ENCODE results near the gene HSPA1A. TPM values are rescaled to one million over a fixed set of nuclear protein-coding genes. Genes with fewer than 3 reads are reported as not detected.

HSPA1A gene
- 10 to 100 TPM; 68.5 to 69.9 TPM for total RNA-seq

DNA sequence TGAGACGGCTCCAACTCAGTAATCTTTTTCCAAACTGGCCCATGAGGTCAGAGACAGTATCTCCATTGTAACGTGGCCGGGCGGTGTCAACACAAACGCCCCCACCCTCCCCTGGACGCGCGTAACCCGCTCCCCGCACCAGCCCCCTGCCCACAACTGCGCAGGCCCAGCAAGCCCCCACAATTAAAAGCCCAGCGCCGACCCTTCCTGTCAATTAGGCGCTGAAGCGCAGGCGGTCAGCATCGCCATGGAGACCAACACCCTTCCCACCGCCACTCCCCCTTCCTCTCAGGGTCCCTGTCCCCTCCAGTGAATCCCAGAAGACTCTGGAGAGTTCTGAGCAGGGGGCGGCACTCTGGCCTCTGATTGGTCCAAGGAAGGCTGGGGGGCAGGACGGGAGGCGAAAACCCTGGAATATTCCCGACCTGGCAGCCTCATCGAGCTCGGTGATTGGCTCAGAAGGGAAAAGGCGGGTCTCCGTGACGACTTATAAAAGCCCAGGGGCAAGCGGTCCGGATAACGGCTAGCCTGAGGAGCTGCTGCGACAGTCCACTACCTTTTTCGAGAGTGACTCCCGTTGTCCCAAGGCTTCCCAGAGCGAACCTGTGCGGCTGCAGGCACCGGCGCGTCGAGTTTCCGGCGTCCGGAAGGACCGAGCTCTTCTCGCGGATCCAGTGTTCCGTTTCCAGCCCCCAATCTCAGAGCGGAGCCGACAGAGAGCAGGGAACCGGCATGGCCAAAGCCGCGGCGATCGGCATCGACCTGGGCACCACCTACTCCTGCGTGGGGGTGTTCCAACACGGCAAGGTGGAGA, at the start of gene HSPA1A, which contains the start of gene HSPA1L:
HSPA1A (plus strand) TSS at position 519 of the 814 bp plus-strand sequence; CDS start at position 733, 214 bp downstream.
HSPA1L (minus strand) TSS at position 259 of the 814 bp plus-strand sequence. CDS start 3,311 bp downstream, outside the sequence.
- peaks cover 4% of the 10 kb centered on the region for H3K36me3 Mint-ChIP-seq
- H3K9me3 Mint-ChIP-seq: no peaks in the 10 kb centered on the region
- peak within 1 kb of the TSS; percentile 95 for H3K27ac Mint-ChIP-seq
- ChIA-PET POLR2A (interaction anchor here (0.7 to 3.9 kb wide), 5 partner anchors 9 to 162 kb away, joined by 3 to 26 read pairs (median 5); partner anchors contain the start of genes BAG6, HSPA1B, LSM2 and VARS1), CTCF (interaction anchor here (0.6 to 1.4 kb wide), 10 partner anchors 9 to 1128 kb away, joined by 3 to 8 read pairs (median 4); partner anchors contain the start of genes HSPA1B, LSM2 and VARS1)
- no peaks in the 10 kb centered on the region for H3K27me3 Mint-ChIP-seq
- DNase-seq: peak; percentile 82
- peak within 1 kb of the TSS; percentile 85 for H3K4me3 Mint-ChIP-seq
- intact Hi-C loops (cut with micrococcal nuclease): loop anchor here (2.0 kb wide), 1 partner anchor 20 kb away; no protein-coding TSS in a partner anchor
- H3K4me1 Mint-ChIP-seq (ENCODE audit: low read depth): peaks cover 57% of the 10 kb centered on the region

DNA sequence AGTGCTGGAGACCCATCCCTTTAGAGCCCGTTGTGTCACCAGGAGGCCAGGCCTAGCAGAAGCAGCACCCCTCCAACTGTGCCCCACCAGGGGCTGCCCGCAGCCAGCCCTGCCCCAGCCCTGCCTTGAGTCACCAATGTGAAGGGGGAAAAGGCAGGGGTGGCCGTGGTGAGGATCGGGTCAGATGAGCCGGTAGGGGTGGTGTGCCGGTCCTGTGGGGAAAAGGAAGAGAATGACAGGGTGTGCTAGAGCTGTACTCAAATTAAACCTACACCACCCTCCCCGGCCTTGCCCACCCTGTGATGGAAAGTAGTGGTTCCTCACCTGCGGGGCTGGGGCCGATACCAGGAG, 49.8 kb upstream of the HSPA1A start:
- H3K4me1 Mint-ChIP-seq (ENCODE audit: low read depth): peaks cover 4% of the 10 kb centered on the region
- H3K27me3 Mint-ChIP-seq: no peaks in the 10 kb centered on the region
- no peak overlapping the region for H3K4me3 Mint-ChIP-seq
- POLR2A ChIA-PET: no interaction called here
- CTCF ChIA-PET: no interaction called here
- peaks cover 28% of the 10 kb centered on the region for H3K36me3 Mint-ChIP-seq
- H3K9me3 Mint-ChIP-seq: no peaks in the 10 kb centered on the region
- intact Hi-C loops (cut with micrococcal nuclease): no loop called here
- DNase-seq: no peak
- no peak overlapping the region for H3K27ac Mint-ChIP-seq

DNA sequence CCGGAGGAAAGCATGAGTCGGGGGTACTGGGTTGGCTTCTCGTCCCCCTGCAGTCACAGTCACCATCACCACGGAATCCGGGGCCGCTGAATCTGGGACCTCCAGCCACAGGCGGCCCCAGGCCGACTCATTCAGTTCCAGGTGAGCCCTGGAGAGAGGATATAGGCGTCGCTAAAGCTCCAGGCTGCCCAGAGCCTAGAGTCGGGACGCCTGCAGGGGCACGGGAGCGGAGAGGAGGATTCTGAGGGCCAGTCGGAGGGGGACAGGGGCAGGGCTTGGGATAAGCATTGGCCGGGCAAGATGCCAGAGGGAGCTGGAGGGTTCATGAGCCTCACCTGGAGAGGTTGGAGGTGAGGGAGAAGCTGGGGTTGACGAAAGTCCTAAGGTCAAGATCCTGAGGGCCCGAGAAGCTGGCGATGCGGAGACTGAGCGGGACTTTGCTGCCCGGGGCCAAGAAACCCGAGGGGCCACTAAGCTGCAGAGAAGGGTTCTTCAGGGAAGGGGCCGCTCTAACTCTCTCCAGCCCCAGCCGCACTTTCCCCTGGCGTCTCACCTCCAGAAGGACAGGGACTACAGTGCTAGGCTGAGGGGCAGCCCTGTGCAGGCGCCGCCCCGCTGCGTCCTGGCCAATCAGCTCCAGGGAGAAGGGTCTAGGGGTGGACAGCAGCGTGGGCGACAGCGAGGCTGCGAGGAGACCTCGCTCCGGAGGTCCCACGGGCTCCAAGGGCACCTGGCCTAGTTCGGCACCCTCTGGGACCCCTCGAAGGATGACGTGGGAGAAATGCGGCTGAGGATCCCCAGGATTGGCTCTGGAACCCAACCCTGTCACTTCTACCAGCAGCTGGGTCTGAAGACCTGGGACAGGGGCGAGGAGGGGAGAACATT, 49.2 kb upstream of the HSPA1A start:
- Mint-ChIP-seq H3K27ac (no peak overlapping the region), H3K9me3 (no peaks in the 10 kb centered on the region), H3K4me3 (no peak overlapping the region), H3K36me3 (peaks cover 22% of the 10 kb centered on the region), H3K27me3 (no peaks in the 10 kb centered on the region), H3K4me1 (ENCODE audit: low read depth) (peaks cover 5% of the 10 kb centered on the region)
- intact Hi-C loops (cut with micrococcal nuclease): no loop called here
- DNase-seq: no peak
- ChIA-PET CTCF (no interaction called here), POLR2A (no interaction called here)

DNA sequence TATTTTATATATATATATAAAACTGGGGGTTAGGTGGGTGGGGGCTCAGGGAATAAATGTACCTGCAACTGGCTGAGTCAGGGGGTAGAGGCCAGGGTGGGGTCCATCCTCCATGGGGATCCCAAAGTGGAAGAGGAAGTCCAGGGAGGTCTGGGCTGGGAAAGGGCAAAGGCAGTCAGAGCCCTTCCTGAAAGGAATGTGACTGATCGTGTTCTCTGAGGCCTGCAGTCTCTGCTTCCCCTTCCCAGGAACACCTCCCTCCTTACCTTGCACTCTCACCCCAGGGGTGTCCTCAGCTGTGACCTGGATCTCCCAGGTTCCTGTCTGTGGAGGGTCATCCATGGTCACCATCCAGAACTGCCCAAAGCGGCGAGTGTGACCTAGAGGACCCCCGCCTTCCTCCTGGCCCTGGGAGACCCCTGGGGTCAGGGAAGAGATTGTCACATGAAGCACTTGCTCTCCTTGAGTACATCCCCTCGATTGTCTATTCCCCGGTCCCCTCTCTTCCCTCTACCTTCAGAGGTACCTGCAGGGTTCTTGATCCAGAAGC, 48.2 kb upstream of the HSPA1A start:
- CTCF ChIA-PET: no interaction called here
- no peak overlapping the region for H3K4me3 Mint-ChIP-seq
- H3K4me1 Mint-ChIP-seq (ENCODE audit: low read depth): peaks cover 13% of the 10 kb centered on the region
- no peak for DNase-seq
- H3K27ac Mint-ChIP-seq: no peak overlapping the region
- intact Hi-C loops (cut with micrococcal nuclease): no loop called here
- H3K27me3 Mint-ChIP-seq: no peaks in the 10 kb centered on the region
- no peaks in the 10 kb centered on the region for H3K9me3 Mint-ChIP-seq
- peaks cover 13% of the 10 kb centered on the region for H3K36me3 Mint-ChIP-seq
- POLR2A ChIA-PET: no interaction called here

DNA sequence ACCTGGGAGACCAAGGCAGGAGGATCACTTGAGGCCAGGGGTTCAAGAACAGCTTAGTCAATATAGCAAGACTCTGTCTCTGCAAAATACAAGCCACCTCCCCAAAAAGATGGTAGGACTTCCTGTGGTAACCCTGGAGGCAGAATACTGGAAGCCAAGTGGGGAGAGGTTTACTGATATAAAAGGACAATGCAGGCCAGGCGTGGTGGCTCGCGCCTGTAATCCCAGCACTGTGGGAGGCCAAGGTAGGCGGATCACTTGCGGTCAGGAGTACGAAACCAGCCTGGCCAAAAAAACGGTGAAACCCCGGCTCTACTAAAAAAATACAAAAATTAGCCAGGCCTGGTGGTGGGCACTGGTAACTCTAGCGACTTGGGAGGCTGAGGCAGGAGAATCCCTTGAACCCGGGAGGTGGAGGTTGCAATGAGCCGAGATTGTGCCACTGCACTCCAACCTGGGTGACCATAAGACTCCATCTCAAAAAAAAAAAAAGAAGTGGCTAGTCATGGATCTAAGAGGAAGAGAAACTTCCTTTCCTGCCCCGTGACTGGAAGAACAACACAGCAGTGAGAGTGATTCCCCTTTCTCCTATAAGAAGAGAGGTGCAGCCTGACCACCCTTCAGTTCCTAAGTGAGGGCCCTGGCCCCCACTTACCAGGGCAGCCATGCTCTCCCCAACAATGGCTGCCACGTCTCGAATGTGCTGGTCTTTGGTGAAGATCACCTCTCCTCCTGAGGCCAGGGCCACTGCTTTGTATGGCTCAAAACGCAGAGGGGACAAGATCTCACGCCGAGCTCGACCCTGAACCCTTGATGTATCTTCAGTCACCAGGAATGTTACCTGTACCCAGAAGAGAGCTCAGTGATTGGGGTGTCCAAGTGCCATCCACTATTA, 46.7 kb upstream of the HSPA1A start:
- H3K9me3 Mint-ChIP-seq: no peaks in the 10 kb centered on the region
- H3K4me3 Mint-ChIP-seq: no peak overlapping the region
- intact Hi-C loops (cut with micrococcal nuclease): loop anchor here (1.0 to 2.0 kb wide), 2 partner anchors 30 to 39 kb away; partner anchors contain the start of gene DDAH2
- H3K4me1 Mint-ChIP-seq (ENCODE audit: low read depth): peaks cover 21% of the 10 kb centered on the region
- CTCF ChIA-PET: interaction anchor here (0.6 to 4.9 kb wide), 23 partner anchors 8 to 156 kb away, joined by 3 to 67 read pairs (median 6); partner anchors contain the start of genes CLIC1, DDAH2, GPANK1 and LSM2
- H3K36me3 Mint-ChIP-seq: peaks cover 2% of the 10 kb centered on the region
- H3K27me3 Mint-ChIP-seq: no peaks in the 10 kb centered on the region
- DNase-seq: no peak
- POLR2A ChIA-PET: no interaction called here
- no peak overlapping the region for H3K27ac Mint-ChIP-seq

DNA sequence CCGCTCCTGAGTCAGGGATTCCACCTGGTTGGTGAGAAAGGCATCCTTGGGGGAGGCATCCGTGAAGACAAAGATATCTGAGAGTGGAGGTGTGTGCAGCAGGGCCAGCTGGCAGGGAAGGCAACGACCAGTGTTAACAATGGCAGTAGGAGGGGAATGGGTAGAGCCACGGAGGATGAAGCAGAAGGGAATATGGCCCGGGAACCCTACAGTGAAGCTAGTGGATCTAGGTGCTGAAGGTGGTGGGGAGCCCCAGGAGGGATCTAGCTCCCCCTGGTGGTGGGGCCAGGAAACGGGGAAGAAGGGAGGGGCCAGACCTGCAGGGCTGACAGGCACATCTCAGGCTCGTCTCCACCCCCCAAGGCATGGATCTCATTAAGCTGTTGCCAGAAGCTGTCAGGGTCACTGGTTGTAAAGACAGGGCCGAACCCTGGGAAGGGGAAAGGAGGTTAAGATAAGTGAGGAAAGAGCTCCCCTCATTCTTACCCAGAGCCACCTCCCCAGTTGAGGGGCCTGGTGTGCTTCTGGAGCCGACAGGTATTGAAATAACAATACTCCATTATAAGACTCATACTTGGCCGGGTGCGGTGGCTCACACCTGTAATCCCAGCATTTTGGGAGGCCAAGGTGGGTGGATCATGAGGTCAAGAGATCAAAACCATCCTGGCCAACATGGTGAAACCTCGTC, 45.5 kb upstream of the HSPA1A start:
- Mint-ChIP-seq H3K9me3 (no peaks in the 10 kb centered on the region), H3K4me3 (no peak overlapping the region), H3K4me1 (ENCODE audit: low read depth) (peaks cover 21% of the 10 kb centered on the region), H3K27ac (peak overlapping the region; percentile 25), H3K27me3 (no peaks in the 10 kb centered on the region), H3K36me3 (no peaks in the 10 kb centered on the region)
- intact Hi-C loops (cut with micrococcal nuclease): loop anchor here (1.0 to 2.0 kb wide), 2 partner anchors 31 to 41 kb away; partner anchors contain the start of gene DDAH2
- POLR2A ChIA-PET: interaction anchor here (0.5 to 1.0 kb wide), 6 partner anchors 15 to 211 kb away, joined by 3 read pairs; partner anchors contain the start of gene LY6G5C
- CTCF ChIA-PET: interaction anchor here (0.6 to 4.9 kb wide), 42 partner anchors 8 to 171 kb away, joined by 3 to 67 read pairs (median 5); partner anchors contain the start of genes ABHD16A, CLIC1, DDAH2 and GPANK1
- DNase-seq: peak; percentile 90

DNA sequence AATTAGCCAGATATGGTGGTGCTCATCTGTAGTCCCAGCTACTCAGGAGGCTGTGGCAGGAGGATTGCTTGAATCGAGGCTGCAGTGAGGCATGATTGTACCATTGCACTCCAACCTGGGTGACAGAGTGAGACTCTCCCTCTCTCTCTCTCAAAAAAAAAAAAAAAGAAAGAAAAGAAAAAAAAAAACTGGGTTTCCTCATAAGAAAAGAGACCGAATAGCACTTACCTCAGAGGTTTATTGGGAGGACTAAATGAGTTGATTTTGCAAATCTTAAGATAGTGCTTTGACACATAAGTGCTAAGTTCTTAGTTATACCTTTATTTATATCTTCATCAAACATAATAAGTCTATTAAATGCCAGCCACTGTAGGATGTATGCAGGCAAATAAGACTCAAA, 44.5 kb upstream of the HSPA1A start:
- ChIA-PET POLR2A (interaction anchor here (1.4 kb wide), 1 partner anchor 36 kb away, joined by 3 read pairs; the partner anchor contains the start of gene LSM2), CTCF (interaction anchor here (0.7 to 4.9 kb wide), 11 partner anchors 10 to 182 kb away, joined by 3 to 67 read pairs (median 13); partner anchors contain the start of genes CLIC1, DDAH2, LY6G5C and MSH5)
- H3K36me3 Mint-ChIP-seq: no peaks in the 10 kb centered on the region
- no peak for DNase-seq
- intact Hi-C loops (cut with micrococcal nuclease): no loop called here
- peaks cover 28% of the 10 kb centered on the region for H3K4me1 Mint-ChIP-seq (ENCODE audit: low read depth)
- no peak overlapping the region for H3K4me3 Mint-ChIP-seq
- no peaks in the 10 kb centered on the region for H3K27me3 Mint-ChIP-seq
- H3K27ac Mint-ChIP-seq: peak overlapping the region; percentile 50
- H3K9me3 Mint-ChIP-seq: no peaks in the 10 kb centered on the region

DNA sequence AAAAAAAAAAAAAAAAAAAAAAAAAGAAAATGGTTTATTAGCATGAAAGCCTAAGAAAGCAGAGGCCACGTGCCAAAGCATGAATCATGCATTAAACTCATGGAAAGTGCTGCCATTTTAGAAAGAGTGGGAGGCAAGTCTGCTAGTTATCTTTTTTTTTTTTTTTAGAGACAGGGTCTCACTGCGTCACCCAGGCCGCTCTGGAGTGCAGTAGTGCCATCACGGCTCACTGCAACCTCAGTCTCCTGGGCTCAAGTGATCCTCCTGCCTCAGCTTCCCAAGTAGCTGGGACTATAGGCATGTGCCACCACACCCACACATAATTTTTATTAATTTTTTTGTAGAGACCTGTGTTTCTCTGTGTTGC, 43.4 kb upstream of the HSPA1A start:
- CTCF ChIA-PET: interaction anchor here (0.9 to 4.9 kb wide), 3 partner anchors 23 to 34 kb away, joined by 4 to 67 read pairs (median 6); partner anchors contain the start of genes CLIC1, MSH5 and VARS1

DNA sequence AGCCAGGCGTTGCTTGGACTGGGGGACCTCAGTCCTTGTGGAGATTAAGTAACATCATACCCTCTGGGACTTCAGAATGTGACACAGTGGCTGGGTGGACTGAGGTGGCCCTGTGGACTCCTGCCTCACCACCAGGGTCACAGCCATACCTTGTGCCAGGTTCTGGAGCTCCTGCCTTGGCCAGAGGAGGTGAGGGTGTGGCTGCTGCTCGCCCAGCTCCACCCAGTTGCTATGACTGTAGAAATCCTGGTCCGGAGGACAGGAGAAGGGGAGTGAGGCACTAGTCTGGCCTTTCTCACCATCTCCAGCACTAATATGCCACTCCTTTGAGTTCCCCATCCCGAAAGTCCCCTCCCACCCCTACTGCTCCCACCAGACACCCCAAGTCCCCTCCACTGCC, 40.2 kb upstream of the HSPA1A start:
- ChIA-PET POLR2A (interaction anchor here (0.9 kb wide), 1 partner anchor 37 kb away, joined by 3 read pairs; no protein-coding TSS in a partner anchor), CTCF (interaction anchor here (1.9 kb wide), 1 partner anchor 16 kb away, joined by 7 read pairs; no protein-coding TSS in a partner anchor)
- Mint-ChIP-seq H3K36me3 (peaks cover 8% of the 10 kb centered on the region), H3K4me3 (no peak overlapping the region), H3K27me3 (no peaks in the 10 kb centered on the region), H3K27ac (no peak overlapping the region), H3K4me1 (ENCODE audit: low read depth) (peaks cover 44% of the 10 kb centered on the region), H3K9me3 (no peaks in the 10 kb centered on the region)
- no peak for DNase-seq
- intact Hi-C loops (cut with micrococcal nuclease): loop anchor here (5.0 kb wide), 1 partner anchor 47 kb away; no protein-coding TSS in a partner anchor

More for the DNA sequence above, 43.4 kb upstream of the HSPA1A start:
- Mint-ChIP-seq H3K9me3 (no peaks in the 10 kb centered on the region), H3K4me1 (ENCODE audit: low read depth) (peaks cover 39% of the 10 kb centered on the region), H3K27ac (no peak overlapping the region), H3K4me3 (no peak overlapping the region), H3K27me3 (no peaks in the 10 kb centered on the region), H3K36me3 (peaks cover under 1% of the 10 kb centered on the region)
- POLR2A ChIA-PET: interaction anchor here (0.6 to 1.4 kb wide), 2 partner anchors 24 to 35 kb away, joined by 3 to 4 read pairs; partner anchors contain the start of genes LSM2 and VARS1
- DNase-seq: peak; percentile 32
- intact Hi-C loops (cut with micrococcal nuclease): no loop called here

Measured in activated CD4-positive, alpha-beta memory T cell treated with anti-CD3 and anti-CD28 coated beads for 36 hours (primary cell).